Gastrocnemius medialis (tissue), 4 donors: Measurements from ENCODE around the gene KLHL7.

ENCODE experiments used
- POLR2A ChIP-seq, 2 donors: fragments of 450-650 bp; IDR thresholded peaks; one replicate each; pipeline ENCODE4 v1.6.1; 2017; ENCODE audit warnings: antibody characterized with exemption in 2 of 2, mild to moderate bottlenecking in 2 of 2, moderate library complexity in 2 of 2
- TF ChIP-seq, protein P1 (sequence below), 5 experiments: fragments of 450-650 bp in 3 of 5; fragments of 200-600 bp in 2 of 5; sonication (generic) in 2 of 5; IDR thresholded peaks in 4 of 5; conservative IDR thresholded peaks in 1 of 5; 1 replicate in 4 of 5; 2 replicates in 1 of 5; pipeline ENCODE4 v1.5.1; 2016 to 2019; ENCODE audit warnings: antibody characterized with exemption in 5 of 5, mild to moderate bottlenecking in 3 of 5, moderate library complexity in 3 of 5

- TF ChIP-seq POLR2A (IDR thresholded peaks at IDR 0.05) = no peak
- TF ChIP-seq, protein P1, sequence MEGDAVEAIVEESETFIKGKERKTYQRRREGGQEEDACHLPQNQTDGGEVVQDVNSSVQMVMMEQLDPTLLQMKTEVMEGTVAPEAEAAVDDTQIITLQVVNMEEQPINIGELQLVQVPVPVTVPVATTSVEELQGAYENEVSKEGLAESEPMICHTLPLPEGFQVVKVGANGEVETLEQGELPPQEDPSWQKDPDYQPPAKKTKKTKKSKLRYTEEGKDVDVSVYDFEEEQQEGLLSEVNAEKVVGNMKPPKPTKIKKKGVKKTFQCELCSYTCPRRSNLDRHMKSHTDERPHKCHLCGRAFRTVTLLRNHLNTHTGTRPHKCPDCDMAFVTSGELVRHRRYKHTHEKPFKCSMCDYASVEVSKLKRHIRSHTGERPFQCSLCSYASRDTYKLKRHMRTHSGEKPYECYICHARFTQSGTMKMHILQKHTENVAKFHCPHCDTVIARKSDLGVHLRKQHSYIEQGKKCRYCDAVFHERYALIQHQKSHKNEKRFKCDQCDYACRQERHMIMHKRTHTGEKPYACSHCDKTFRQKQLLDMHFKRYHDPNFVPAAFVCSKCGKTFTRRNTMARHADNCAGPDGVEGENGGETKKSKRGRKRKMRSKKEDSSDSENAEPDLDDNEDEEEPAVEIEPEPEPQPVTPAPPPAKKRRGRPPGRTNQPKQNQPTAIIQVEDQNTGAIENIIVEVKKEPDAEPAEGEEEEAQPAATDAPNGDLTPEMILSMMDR (IDR thresholded peaks at IDR 0.05 in 4 of 5, conservative IDR thresholded peaks at IDR 0.05 in 1 of 5) = no peak
Observed at GRCh38 chr7:23117841-23118240, 12.3 kb downstream of the KLHL7 start.
